CD4-positive, alpha-beta T cell (primary cell): ENCODE data around the gene RIOK2. TPM values are rescaled to one million over a fixed set of nuclear protein-coding genes. Genes with fewer than 3 reads are reported as not detected.
"Not testable (repeated sequence)": the region's sequence is repeated elsewhere in the genome, so short reads cannot be mapped to it uniquely, and the experiment has no call there.

ENCODE experiments used
- ATAC-seq: fragments of 200-7000 bp; cut with Tn5 transposase; one replicate; pipeline ENCODE4 v1.10.0; 2022; ENCODE audit warnings: mild to moderate bottlenecking; ENCODE audit not compliant: poor library complexity
- CTCF ChIA-PET: fragments of 350-600 bp; sonication (Branson Sonifier 250); formaldehyde crosslinking; loops from one replicate; lab custom pipeline; 2021; ENCODE audit warnings: antibody characterized with exemption, inconsistent platforms; lab: Charles Lee
- POLR2A ChIA-PET: fragments of 350-600 bp; sonication (Branson Sonifier 250); formaldehyde crosslinking; loops from one replicate; lab custom pipeline; 2021; ENCODE audit warnings: antibody characterized with exemption, inconsistent platforms; lab: Charles Lee
- DNase-seq, 14 experiments: peaks; one replicate each; pipeline ENCODE4 v3.0.0-alpha.2; 2013 to 2020; ENCODE audit warnings: mixed read lengths in 2 of 14
- H3K27ac ChIP-seq, 2 donors: one replicate each; pipeline versions ENCODE4 v1.5.1 to v1.7.0; 2013; ENCODE audit warnings: low read length in 2 of 2, low read depth in 1 of 2, mild to moderate bottlenecking in 1 of 2
- H3K27me3 ChIP-seq, 2 experiments: 1 replicate in 1 of 2; 2 replicates in 1 of 2; pipeline versions ENCODE4 v1.6.1 to v1.7.0; 2013; ENCODE audit warnings: low read length in 2 of 2, control low read depth in 1 of 2, mild to moderate bottlenecking in 1 of 2, moderate library complexity in 1 of 2; ENCODE audit not compliant: insufficient read depth in 2 of 2, control insufficient read depth in 1 of 2
- H3K36me3 ChIP-seq: one replicate; pipeline ENCODE4 v1.6.1; 2013; ENCODE audit warnings: low read length, control low read depth; ENCODE audit not compliant: insufficient read depth
- H3K4me1 ChIP-seq: one replicate; pipeline ENCODE4 v1.6.1; 2013; ENCODE audit warnings: low read length, control low read depth; ENCODE audit not compliant: insufficient read depth
- H3K4me3 ChIP-seq: one replicate; pipeline ENCODE4 v1.5.1; 2013; ENCODE audit warnings: mild to moderate bottlenecking, low read length, moderate library complexity
- H3K9me3 ChIP-seq, 2 experiments: 1 replicate in 1 of 2; 2 replicates in 1 of 2; pipeline versions ENCODE4 v1.6.1 to v1.7.0; 2013; ENCODE audit warnings: low read length in 2 of 2, mild to moderate bottlenecking in 2 of 2, control low read depth in 1 of 2, moderate library complexity in 1 of 2; ENCODE audit not compliant: control insufficient read depth in 1 of 2, insufficient read depth in 1 of 2
- H3K27ac Mint-ChIP-seq: one replicate; pipeline ENCODE4 v1.8.0; 2020; ENCODE audit warnings: mixed read lengths
- H3K27me3 Mint-ChIP-seq: one replicate; pipeline ENCODE4 v1.8.0; 2021; ENCODE audit warnings: mixed read lengths
- H3K36me3 Mint-ChIP-seq: one replicate; pipeline ENCODE4 v1.8.0; 2021; ENCODE audit warnings: low read depth, mixed read lengths
- H3K4me1 Mint-ChIP-seq: one replicate; pipeline ENCODE4 v1.8.0; 2021; ENCODE audit warnings: low read depth, mixed read lengths
- H3K4me3 Mint-ChIP-seq: one replicate; pipeline ENCODE4 v1.8.0; 2020; ENCODE audit warnings: mild to moderate bottlenecking, mixed read lengths
- H3K9me3 Mint-ChIP-seq: one replicate; pipeline ENCODE4 v1.8.0; 2020; ENCODE audit warnings: mixed read lengths
- CTCF ChIP-seq: fragments of 200-600 bp; IDR thresholded peaks from one replicate; pipeline ENCODE4 v1.8.0; 2022; ENCODE audit warnings: antibody characterized with exemption, mild to moderate bottlenecking
- intact Hi-C, 2 experiments: fragments of 100-400 bp; cut with DNase I in 1 of 2; cut with micrococcal nuclease in 1 of 2; formaldehyde crosslinking; loops; one replicate each; pipeline versions ENCODE4 v1.15.1 to v1.9.0; 2023 to 2025; cut with DNase I, micrococcal nuclease
- total RNA-seq, 174 experiments: library from RNA in 2 of 174; stranded (reverse) in 2 of 174; gene quantifications; one replicate each; pipeline ENCODE4 v1.2.3 and lab custom pipeline; 2021 to 2026

Gene RIOK2
- total RNA-seq, 2 experiments from 2014 or later: 25.1 to 26.0 TPM

- ChIA-PET CTCF (no interaction called here), POLR2A (interaction anchor here (0.7 kb wide), 1 partner anchor 10 kb away, joined by 3 read pairs; the partner anchor contains the start of gene RIOK2)
- DNase-seq: no peak
- no peak overlapping the region for H3K27ac ChIP-seq
- Mint-ChIP-seq H3K27ac (no peak overlapping the region), H3K4me1 (peaks cover 9% of the 10 kb centered on the region), H3K27me3 (peaks cover 5% of the 10 kb centered on the region), H3K9me3 (no peaks in the 10 kb centered on the region), H3K36me3 (peaks cover 15% of the 10 kb centered on the region), H3K4me3 (no peak overlapping the region)
- no peak overlapping the region for H3K4me3 ChIP-seq
- H3K9me3 ChIP-seq: no peaks in the 10 kb centered on the region
- H3K4me1 ChIP-seq: peaks cover 5% of the 10 kb centered on the region
- TF ChIP-seq CTCF: no peak
- H3K27me3 ChIP-seq: no peaks in the 10 kb centered on the region
- no peak for ATAC-seq
- intact Hi-C loops: no loop called here
- H3K36me3 ChIP-seq: no peaks in the 10 kb centered on the region
Measured at GRCh38 chr5:97192580-97193354, 9.7 kb upstream of the RIOK2 start.

DNA sequence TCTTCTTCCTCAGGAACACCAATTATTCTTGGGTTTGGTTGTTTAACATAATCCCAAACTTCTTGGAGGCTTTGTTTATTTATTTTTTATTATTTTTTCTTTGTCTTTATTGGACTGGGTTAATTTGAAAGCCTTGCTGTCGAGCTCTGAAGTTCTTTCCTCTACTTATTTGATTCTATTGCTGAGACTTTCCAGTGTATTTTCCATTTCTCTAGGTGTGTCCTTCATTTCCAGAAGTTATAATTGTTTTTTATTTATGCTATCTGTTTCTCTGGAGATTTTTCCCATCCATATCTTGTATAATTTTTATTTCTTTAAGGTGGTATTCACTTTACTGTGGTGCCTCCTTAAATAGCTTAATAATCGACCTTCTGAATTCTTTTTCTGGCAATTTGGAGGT, 8.8 kb upstream of the RIOK2 start:
- POLR2A ChIA-PET: interaction anchor here (0.7 to 0.9 kb wide), 2 partner anchors 9 kb away, joined by 3 read pairs; partner anchors contain the start of gene RIOK2
- H3K4me1 Mint-ChIP-seq: peaks cover 9% of the 10 kb centered on the region
- H3K36me3 Mint-ChIP-seq: peaks cover 15% of the 10 kb centered on the region
- TF ChIP-seq CTCF: no peak
- no peak overlapping the region for H3K27ac Mint-ChIP-seq
- no peaks in the 10 kb centered on the region for H3K9me3 Mint-ChIP-seq
- Histone ChIP-seq H3K36me3 (no peaks in the 10 kb centered on the region), H3K4me1 (peaks cover 5% of the 10 kb centered on the region), H3K9me3 (no peaks in the 10 kb centered on the region), H3K27me3 (no peaks in the 10 kb centered on the region), H3K4me3 (no peak overlapping the region), H3K27ac (no peak overlapping the region)
- DNase-seq (no peak), ATAC-seq (no peak)
- CTCF ChIA-PET: no interaction called here
- intact Hi-C loops: no loop called here
- H3K4me3 Mint-ChIP-seq: no peak overlapping the region
- H3K27me3 Mint-ChIP-seq: peaks cover 5% of the 10 kb centered on the region

DNA sequence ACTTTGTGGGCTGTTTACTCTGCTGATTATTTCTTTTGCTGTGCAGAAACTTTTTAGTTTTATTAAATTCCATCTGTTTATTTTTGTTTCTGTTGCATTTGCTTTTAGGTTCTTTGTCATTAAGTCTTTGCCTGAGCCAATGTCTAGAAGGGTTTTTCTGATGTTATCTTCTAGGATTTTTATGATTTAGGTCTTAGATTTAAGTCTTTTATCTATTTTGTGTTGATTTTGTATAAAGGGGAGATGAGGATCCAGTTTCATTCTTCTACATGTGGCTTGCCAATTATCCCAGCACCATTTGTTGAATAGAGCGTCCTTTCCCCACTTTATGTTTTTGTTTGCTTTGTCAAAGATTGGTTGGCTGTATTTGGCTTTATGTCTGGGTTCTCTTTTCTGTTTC, 6.5 kb upstream of the RIOK2 start:
- H3K27ac Mint-ChIP-seq, DNase-seq, H3K36me3 ChIP-seq, H3K27me3 ChIP-seq, H3K9me3 ChIP-seq, POLR2A ChIA-PET, H3K9me3 Mint-ChIP-seq, H3K27me3 Mint-ChIP-seq, H3K4me1 Mint-ChIP-seq, H3K4me3 Mint-ChIP-seq, H3K4me1 ChIP-seq, H3K27ac ChIP-seq, ATAC-seq, H3K4me3 ChIP-seq: not testable (repeated sequence)
- CTCF ChIA-PET: interaction anchor here (0.6 kb wide), 1 partner anchor 42 kb away, joined by 3 read pairs; no protein-coding TSS in a partner anchor
- peaks cover 15% of the 10 kb centered on the region for H3K36me3 Mint-ChIP-seq
- intact Hi-C loops: loop anchor here in 1 of 2 experiments (5.0 to 10.0 kb wide), 7 partner anchors 527 to 1845 kb away; partner anchors contain the start of genes ARSK, CAST and SKIC3
